ENCODE data around the gene CAPNS1. TPM values are rescaled to one million over a fixed set of nuclear protein-coding genes. Genes with fewer than 3 reads are reported as not detected.

Gene CAPNS1
- total RNA-seq, 4 donors from 2014 or later, result 222 to 304 (median 248) TPM

GRCh38 chr19:36093687-36094086, 46.2 kb upstream of the CAPNS1 start:
- no peak for DNase-seq
- WGBS, 2 donors (ENCODE audit: low coverage in 1 of 2), result 67 to 93% methylated on average over 3 to 6 of the region's 6 CpGs
- TF ChIP-seq POLR2AphosphoS5 (IDR thresholded peaks at IDR 0.05) (no peak), CTCF (IDR thresholded peaks at IDR 0.05) (no peak), EP300 (IDR thresholded peaks at IDR 0.05; ENCODE audit: low read depth) (no peak), POLR2A (IDR thresholded peaks at IDR 0.05) (no peak)
- intact Hi-C loops (cut with DNase I; ENCODE audit: low total_unique reads) (no loop called here), in situ Hi-C loops (cut with MboI; ENCODE audit: low pct_ligation_motif_present in 1 of 4, low pct_unique_long_range_greater_than_20kb in 1 of 4, low sequenced_read_pairs in 3 of 4) (no loop called here)
- H3K4me1 ChIP-seq, result no peaks in the 10 kb centered on the region
- no peaks in the 10 kb centered on the region for H3K27me3 ChIP-seq
- no peaks in the 10 kb centered on the region for H3K36me3 ChIP-seq
- no peaks in the 10 kb centered on the region for H3K9me3 ChIP-seq
- H3K4me3 ChIP-seq, result no peak overlapping the region
- H3K27ac ChIP-seq, result no peak overlapping the region

GRCh38 chr19:36097036-36097435, 42.8 kb upstream of the CAPNS1 start:
- 92% methylated on average over 6 of the region's 6 CpGs; no CpG with 5 or more reads in 1 of the 2 donors for WGBS, 2 donors (ENCODE audit: low coverage in 1 of 2)
- DNase-seq, result no peak
- intact Hi-C loops (cut with DNase I; ENCODE audit: low total_unique reads), result no loop called here
- TF ChIP-seq POLR2A (IDR thresholded peaks at IDR 0.05) (no peak), EP300 (IDR thresholded peaks at IDR 0.05; ENCODE audit: low read depth) (no peak), POLR2AphosphoS5 (IDR thresholded peaks at IDR 0.05) (no peak), CTCF (IDR thresholded peaks at IDR 0.05) (no peak)
- no peaks in the 10 kb centered on the region for H3K36me3 ChIP-seq
- H3K9me3 ChIP-seq, result no peaks in the 10 kb centered on the region
- H3K4me1 ChIP-seq, result no peaks in the 10 kb centered on the region
- no peak overlapping the region for H3K27ac ChIP-seq
- no peaks in the 10 kb centered on the region for H3K27me3 ChIP-seq
- in situ Hi-C loops (cut with MboI; ENCODE audit: low pct_ligation_motif_present in 1 of 4, low pct_unique_long_range_greater_than_20kb in 1 of 4, low sequenced_read_pairs in 3 of 4), result no loop called here
- H3K4me3 ChIP-seq, result no peak overlapping the region

- DNase-seq, result no peak
- intact Hi-C loops (cut with DNase I; ENCODE audit: low total_unique reads) (no loop called here), in situ Hi-C loops (cut with MboI; ENCODE audit: low pct_ligation_motif_present in 1 of 4, low pct_unique_long_range_greater_than_20kb in 1 of 4, low sequenced_read_pairs in 3 of 4) (no loop called here)
- TF ChIP-seq EP300 (IDR thresholded peaks at IDR 0.05; ENCODE audit: low read depth) (no peak), POLR2A (IDR thresholded peaks at IDR 0.05) (no peak), CTCF (IDR thresholded peaks at IDR 0.05) (no peak), POLR2AphosphoS5 (IDR thresholded peaks at IDR 0.05) (no peak)
- Histone ChIP-seq H3K27ac (no peak overlapping the region), H3K27me3 (no peaks in the 10 kb centered on the region), H3K9me3 (no peaks in the 10 kb centered on the region), H3K4me1 (no peaks in the 10 kb centered on the region), H3K4me3 (no peak overlapping the region), H3K36me3 (no peaks in the 10 kb centered on the region)
- 89% methylated on average over 19 of the region's 19 CpGs; no CpG with 5 or more reads in 1 of the 2 donors for WGBS, 2 donors (ENCODE audit: low coverage in 1 of 2)
Observed at GRCh38 chr19:36099166-36099785, 40.6 kb upstream of the CAPNS1 start.

GRCh38 chr19:36100476-36100875, 39.4 kb upstream of the CAPNS1 start:
- in situ Hi-C loops (cut with MboI; ENCODE audit: low pct_ligation_motif_present in 1 of 4, low pct_unique_long_range_greater_than_20kb in 1 of 4, low sequenced_read_pairs in 3 of 4) (no loop called here), intact Hi-C loops (cut with DNase I; ENCODE audit: low total_unique reads) (no loop called here)
- H3K4me1 ChIP-seq, result no peaks in the 10 kb centered on the region
- no peaks in the 10 kb centered on the region for H3K36me3 ChIP-seq
- no peak overlapping the region for H3K27ac ChIP-seq
- H3K4me3 ChIP-seq, result no peak overlapping the region
- DNase-seq, result no peak
- no peaks in the 10 kb centered on the region for H3K27me3 ChIP-seq
- WGBS, 2 donors (ENCODE audit: low coverage in 1 of 2), result 83% methylated on average over 5 of the region's 5 CpGs; no CpG with 5 or more reads in 1 of the 2 donors
- H3K9me3 ChIP-seq, result no peaks in the 10 kb centered on the region
- TF ChIP-seq POLR2AphosphoS5 (IDR thresholded peaks at IDR 0.05), result no peak
